Type B pancreatic cell (in vitro differentiated cells): ENCODE results near the gene SLC66A1. TPM values are rescaled to one million over a fixed set of nuclear protein-coding genes. Genes with fewer than 3 reads are reported as not detected.
A peak's percentile ranks its signal among the peaks of the same experiment; 100 is the strongest.

Experiments used
- DNase-seq: peaks from one replicate; pipeline ENCODE4 v3.0.0; 2021; ENCODE audit warnings: mixed read lengths; ENCODE audit not compliant: unreplicated experiment; ENCODE audit errors: extremely low spot score
- H3K27ac Mint-ChIP-seq: 2 replicates; pipeline ENCODE4 v1.8.0; 2021; ENCODE audit warnings: mild to moderate bottlenecking, mixed read lengths
- H3K27me3 Mint-ChIP-seq: 2 replicates; pipeline ENCODE4 v1.8.0; 2021; ENCODE audit warnings: mixed read lengths
- H3K36me3 Mint-ChIP-seq: 2 replicates; pipeline ENCODE4 v1.8.0; 2021; ENCODE audit warnings: mixed read lengths
- H3K4me1 Mint-ChIP-seq: one replicate; pipeline ENCODE4 v1.8.0; 2021; ENCODE audit warnings: mixed read lengths; ENCODE audit not compliant: unreplicated experiment
- H3K4me3 Mint-ChIP-seq: 2 replicates; pipeline ENCODE4 v1.8.0; 2021; ENCODE audit warnings: mild to moderate bottlenecking, mixed read lengths
- H3K9me3 Mint-ChIP-seq: 2 replicates; pipeline ENCODE4 v1.8.0; 2021; ENCODE audit warnings: mixed read lengths
- total RNA-seq: library from RNA; stranded (reverse); gene quantifications from 2 replicates; pipeline ENCODE4 v1.2.1, GENCODE V29; 2021; ENCODE audit warnings: low replicate concordance
- TF ChIP-seq, protein P1 (sequence below): fragments of 200-600 bp; sonication (generic); conservative IDR thresholded peaks from 2 replicates; pipeline ENCODE4 v1.5.0; 2021; ENCODE audit warnings: antibody characterized with exemption, mild to moderate bottlenecking

Gene SLC66A1
- total RNA-seq, 1 donor from 2014 or later = 24.1 TPM

DNA sequence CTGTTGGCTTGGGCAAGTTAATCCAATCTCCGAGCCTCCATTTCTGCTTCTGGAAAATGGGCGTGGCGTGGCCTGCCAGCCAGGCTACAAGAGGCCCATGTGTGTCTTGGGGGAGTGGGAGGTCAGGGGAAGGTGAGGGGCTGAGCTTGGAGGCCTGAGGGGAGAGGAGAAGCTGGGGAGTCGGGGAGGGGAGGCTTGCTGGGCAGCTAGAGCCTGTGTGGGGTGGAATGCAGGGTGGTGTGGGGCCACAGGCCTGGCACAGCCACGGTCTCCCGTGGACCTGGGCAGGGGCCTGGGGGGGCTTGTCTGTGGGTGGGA is 14.6 kb downstream of the SLC66A1 start:
- TF ChIP-seq, protein P1, sequence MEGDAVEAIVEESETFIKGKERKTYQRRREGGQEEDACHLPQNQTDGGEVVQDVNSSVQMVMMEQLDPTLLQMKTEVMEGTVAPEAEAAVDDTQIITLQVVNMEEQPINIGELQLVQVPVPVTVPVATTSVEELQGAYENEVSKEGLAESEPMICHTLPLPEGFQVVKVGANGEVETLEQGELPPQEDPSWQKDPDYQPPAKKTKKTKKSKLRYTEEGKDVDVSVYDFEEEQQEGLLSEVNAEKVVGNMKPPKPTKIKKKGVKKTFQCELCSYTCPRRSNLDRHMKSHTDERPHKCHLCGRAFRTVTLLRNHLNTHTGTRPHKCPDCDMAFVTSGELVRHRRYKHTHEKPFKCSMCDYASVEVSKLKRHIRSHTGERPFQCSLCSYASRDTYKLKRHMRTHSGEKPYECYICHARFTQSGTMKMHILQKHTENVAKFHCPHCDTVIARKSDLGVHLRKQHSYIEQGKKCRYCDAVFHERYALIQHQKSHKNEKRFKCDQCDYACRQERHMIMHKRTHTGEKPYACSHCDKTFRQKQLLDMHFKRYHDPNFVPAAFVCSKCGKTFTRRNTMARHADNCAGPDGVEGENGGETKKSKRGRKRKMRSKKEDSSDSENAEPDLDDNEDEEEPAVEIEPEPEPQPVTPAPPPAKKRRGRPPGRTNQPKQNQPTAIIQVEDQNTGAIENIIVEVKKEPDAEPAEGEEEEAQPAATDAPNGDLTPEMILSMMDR = no peak
- no peaks in the 10 kb centered on the region for H3K4me1 Mint-ChIP-seq
- no peaks in the 10 kb centered on the region for H3K27me3 Mint-ChIP-seq
- no peak for DNase-seq
- H3K4me3 Mint-ChIP-seq = no peak overlapping the region
- H3K36me3 Mint-ChIP-seq = peaks cover 4% of the 10 kb centered on the region
- no peak overlapping the region for H3K27ac Mint-ChIP-seq
- no peaks in the 10 kb centered on the region for H3K9me3 Mint-ChIP-seq

DNA sequence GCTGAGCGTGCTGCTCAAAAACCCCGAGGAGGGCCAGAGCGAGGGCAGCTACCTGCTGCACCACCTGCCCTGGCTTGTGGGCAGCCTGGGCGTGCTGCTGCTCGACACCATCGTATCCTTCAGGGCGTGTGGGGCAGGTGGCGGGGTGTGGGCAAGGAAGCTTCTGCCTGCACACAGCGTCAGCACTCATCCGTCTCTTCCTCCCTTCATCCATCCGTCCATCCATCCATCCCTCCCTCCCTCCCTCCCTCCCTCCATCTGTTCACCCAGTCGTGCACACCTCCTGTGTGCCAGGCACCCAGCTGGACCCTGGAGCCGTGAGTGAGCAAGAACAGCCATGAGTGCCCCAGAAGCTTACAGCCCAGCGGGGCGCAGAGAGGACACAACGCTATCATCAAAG is 15.2 kb downstream of the SLC66A1 start:
- H3K4me3 Mint-ChIP-seq = no peak overlapping the region
- no peaks in the 10 kb centered on the region for H3K9me3 Mint-ChIP-seq
- DNase-seq = no peak
- no peaks in the 10 kb centered on the region for H3K27me3 Mint-ChIP-seq
- H3K27ac Mint-ChIP-seq = peak overlapping the region; percentile 10
- H3K4me1 Mint-ChIP-seq = no peaks in the 10 kb centered on the region
- peaks cover 4% of the 10 kb centered on the region for H3K36me3 Mint-ChIP-seq
- TF ChIP-seq, protein P1 = no peak

DNA sequence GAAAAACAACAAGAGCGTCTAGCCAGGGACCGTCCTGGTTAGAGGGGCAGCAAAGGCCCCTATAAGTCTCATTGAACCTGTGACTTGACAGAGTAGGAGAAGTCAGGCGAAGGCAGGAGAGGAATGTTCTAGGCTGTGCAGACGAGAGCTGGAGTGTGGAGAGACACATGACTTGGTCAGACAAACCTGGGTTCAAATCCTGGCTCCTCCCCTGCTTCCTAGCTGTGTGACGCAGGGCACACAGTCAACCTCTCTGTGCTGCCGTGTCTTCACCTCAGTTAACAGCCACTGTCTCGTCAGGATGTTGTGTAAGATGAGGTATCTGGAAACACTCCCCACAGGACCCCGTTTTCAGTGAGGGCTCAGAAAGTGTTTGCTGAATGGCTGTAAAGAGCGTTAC is 15.6 kb downstream of the SLC66A1 start:
- DNase-seq = no peak
- TF ChIP-seq, protein P1 = no peak
- Mint-ChIP-seq H3K9me3 (no peaks in the 10 kb centered on the region), H3K27me3 (no peaks in the 10 kb centered on the region), H3K4me3 (no peak overlapping the region), H3K4me1 (no peaks in the 10 kb centered on the region), H3K36me3 (peaks cover 4% of the 10 kb centered on the region), H3K27ac (peak overlapping the region; percentile 10)

DNA sequence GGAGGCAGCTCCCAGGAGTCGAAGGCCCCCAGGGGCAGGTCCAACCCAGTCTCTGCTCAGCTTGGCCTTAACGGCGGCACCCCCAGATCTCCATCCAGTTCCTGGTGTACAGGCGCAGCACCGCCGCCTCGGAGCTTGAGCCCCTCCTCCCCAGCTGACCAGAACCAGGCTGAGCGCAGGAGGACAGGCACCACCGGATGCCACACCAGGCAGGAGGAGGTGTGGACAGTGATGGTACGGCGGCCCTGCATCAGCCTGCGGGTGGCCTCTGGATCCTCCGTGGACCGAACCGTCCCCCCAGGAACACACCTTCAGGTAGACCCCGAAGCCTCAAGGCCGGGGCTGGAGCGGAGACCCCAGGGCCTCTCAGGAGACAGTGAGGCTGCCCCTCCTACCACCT is 16.4 kb downstream of the SLC66A1 start:
- Mint-ChIP-seq H3K27me3 (no peaks in the 10 kb centered on the region), H3K4me1 (no peaks in the 10 kb centered on the region), H3K4me3 (no peak overlapping the region), H3K36me3 (peaks cover 4% of the 10 kb centered on the region), H3K9me3 (no peaks in the 10 kb centered on the region), H3K27ac (no peak overlapping the region)
- TF ChIP-seq, protein P1 = no peak
- DNase-seq = no peak

GRCh38 chr1:19329188-19329587 is 17.1 kb downstream of the SLC66A1 start:
- peaks cover 4% of the 10 kb centered on the region for H3K36me3 Mint-ChIP-seq
- H3K27me3 Mint-ChIP-seq = no peaks in the 10 kb centered on the region
- DNase-seq = no peak
- no peaks in the 10 kb centered on the region for H3K9me3 Mint-ChIP-seq
- TF ChIP-seq, protein P1 = no peak
- H3K4me3 Mint-ChIP-seq = no peak overlapping the region
- H3K4me1 Mint-ChIP-seq = no peaks in the 10 kb centered on the region
- H3K27ac Mint-ChIP-seq = peak overlapping the region; percentile 18

DNA sequence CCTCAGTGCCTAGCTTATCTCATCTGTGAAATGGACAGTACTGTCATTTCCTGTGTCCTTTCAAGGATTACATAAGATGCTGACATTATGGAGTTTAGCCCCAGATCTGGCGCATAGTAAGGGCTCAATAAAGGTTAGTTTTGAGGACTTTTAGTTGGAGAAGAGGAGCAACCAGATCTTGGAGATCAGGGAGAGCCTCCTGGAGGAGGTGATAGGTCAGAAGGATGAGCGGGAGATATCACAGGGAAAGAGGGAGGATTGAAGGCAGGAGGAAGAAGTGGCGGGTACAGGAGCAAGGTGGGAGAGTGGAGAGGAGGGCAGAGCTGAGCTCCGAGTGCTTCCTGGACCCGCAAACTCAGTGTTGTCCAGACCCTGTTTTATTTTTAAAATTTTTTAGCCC is 17.5 kb downstream of the SLC66A1 start:
- peaks cover 4% of the 10 kb centered on the region for H3K36me3 Mint-ChIP-seq
- H3K27me3 Mint-ChIP-seq = no peaks in the 10 kb centered on the region
- peak overlapping the region; percentile 18 for H3K27ac Mint-ChIP-seq
- no peaks in the 10 kb centered on the region for H3K9me3 Mint-ChIP-seq
- no peaks in the 10 kb centered on the region for H3K4me1 Mint-ChIP-seq
- TF ChIP-seq, protein P1 = no peak
- H3K4me3 Mint-ChIP-seq = no peak overlapping the region
- no peak for DNase-seq
